DOHH2 (cell line): ENCODE measurements around the gene DISC1.

Experiments used
- H3F3A ChIP-seq: fragments of 200-600 bp; sonication (generic), shearing (Covaris generic); 2 replicates; pipeline ENCODE4 v1.6.0; 2016; ENCODE audit warnings: antibody characterized with exemption, mild to moderate bottlenecking; ENCODE audit not compliant: control insufficient read depth, insufficient read depth
- H3K27ac ChIP-seq: fragments of 200-600 bp; sonication (generic); 2 replicates; pipeline ENCODE4 v1.5.1; 2014; ENCODE audit warnings: low read depth, mild to moderate bottlenecking, low read length, moderate library complexity
- H3K27me3 ChIP-seq: fragments of 200-600 bp; sonication (generic); 2 replicates; pipeline ENCODE4 v1.6.1; 2014; ENCODE audit warnings: mild to moderate bottlenecking, low read length, mixed read lengths; ENCODE audit not compliant: control insufficient read depth
- H3K36me3 ChIP-seq: fragments of 200-600 bp; sonication (generic); 2 replicates; pipeline ENCODE4 v1.6.1; 2014; ENCODE audit warnings: mild to moderate bottlenecking, low read length, moderate library complexity, mixed read lengths; ENCODE audit not compliant: control insufficient read depth
- H3K4me1 ChIP-seq: fragments of 200-600 bp; sonication (generic); 2 replicates; pipeline ENCODE4 v1.6.1; 2014; ENCODE audit warnings: mild to moderate bottlenecking, low read length, mixed read lengths; ENCODE audit not compliant: control insufficient read depth
- H3K4me2 ChIP-seq: fragments of 200-600 bp; sonication (generic); 2 replicates; pipeline ENCODE4 v1.6.0; 2014; ENCODE audit warnings: mild to moderate bottlenecking, low read length, moderate library complexity
- H3K4me3 ChIP-seq: fragments of 200-600 bp; sonication (generic); 2 replicates; pipeline ENCODE4 v1.5.1; 2014; ENCODE audit warnings: mild to moderate bottlenecking, low read length, mixed read lengths
- H3K79me2 ChIP-seq: fragments of 200-600 bp; sonication (generic); 2 replicates; pipeline ENCODE4 v1.6.1; 2014; ENCODE audit warnings: mild to moderate bottlenecking, low read length, mixed read lengths; ENCODE audit not compliant: control insufficient read depth
- H3K9me2 ChIP-seq: fragments of 200-600 bp; sonication (generic); replicated peaks from 2 replicates; pipeline ENCODE4 v1.6.1; 2014; ENCODE audit warnings: mild to moderate bottlenecking, low read length, mixed read lengths; ENCODE audit not compliant: control insufficient read depth
- H3K9me3 ChIP-seq: fragments of 200-600 bp; sonication (generic); 2 replicates; pipeline ENCODE4 v1.6.1; 2014; ENCODE audit warnings: antibody characterized with exemption, low read length, mixed read lengths; ENCODE audit not compliant: control insufficient read depth, insufficient read depth
- H4K20me1 ChIP-seq: fragments of 200-600 bp; sonication (generic); 2 replicates; pipeline ENCODE4 v1.6.0; 2014; ENCODE audit warnings: low read depth, mild to moderate bottlenecking, antibody characterized with exemption, low read length, moderate library complexity; ENCODE audit not compliant: control insufficient read depth, insufficient read depth
- EZH2phosphoT487 ChIP-seq: fragments of 200-600 bp; sonication (generic); IDR thresholded peaks from 2 replicates; pipeline ENCODE4 v1.6.1; 2017; ENCODE audit warnings: borderline replicate concordance, mild to moderate bottlenecking, antibody characterized with exemption, low read length, moderate library complexity, mixed read lengths
- TF ChIP-seq, protein P1 (sequence below): fragments of 200-600 bp; sonication (generic); IDR thresholded peaks from one replicate; pipeline ENCODE4 v1.5.1; 2014; ENCODE audit warnings: antibody characterized with exemption, mild to moderate bottlenecking, low read depth, low read length; ENCODE audit not compliant: poor library complexity, severe bottlenecking

The DISC1 gene

GRCh38 chr1:231626535-231626950, at the start of gene DISC1:
DISC1 (plus strand) TSS chr1:231626790; CDS start chr1:231626868, 78 bp downstream.
- TF ChIP-seq, protein P1, sequence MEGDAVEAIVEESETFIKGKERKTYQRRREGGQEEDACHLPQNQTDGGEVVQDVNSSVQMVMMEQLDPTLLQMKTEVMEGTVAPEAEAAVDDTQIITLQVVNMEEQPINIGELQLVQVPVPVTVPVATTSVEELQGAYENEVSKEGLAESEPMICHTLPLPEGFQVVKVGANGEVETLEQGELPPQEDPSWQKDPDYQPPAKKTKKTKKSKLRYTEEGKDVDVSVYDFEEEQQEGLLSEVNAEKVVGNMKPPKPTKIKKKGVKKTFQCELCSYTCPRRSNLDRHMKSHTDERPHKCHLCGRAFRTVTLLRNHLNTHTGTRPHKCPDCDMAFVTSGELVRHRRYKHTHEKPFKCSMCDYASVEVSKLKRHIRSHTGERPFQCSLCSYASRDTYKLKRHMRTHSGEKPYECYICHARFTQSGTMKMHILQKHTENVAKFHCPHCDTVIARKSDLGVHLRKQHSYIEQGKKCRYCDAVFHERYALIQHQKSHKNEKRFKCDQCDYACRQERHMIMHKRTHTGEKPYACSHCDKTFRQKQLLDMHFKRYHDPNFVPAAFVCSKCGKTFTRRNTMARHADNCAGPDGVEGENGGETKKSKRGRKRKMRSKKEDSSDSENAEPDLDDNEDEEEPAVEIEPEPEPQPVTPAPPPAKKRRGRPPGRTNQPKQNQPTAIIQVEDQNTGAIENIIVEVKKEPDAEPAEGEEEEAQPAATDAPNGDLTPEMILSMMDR: no peak
- TF ChIP-seq EZH2phosphoT487: no peak
- H3K27ac ChIP-seq: no peak within 1 kb of the TSS
- H3K4me1 ChIP-seq: peaks cover 4% of the 10 kb centered on the region; the same call in 1 of the 2 replicates
- no peaks in the 10 kb centered on the region for H3K36me3 ChIP-seq
- no peaks in the 10 kb centered on the region for H3K79me2 ChIP-seq
- H3K27me3 ChIP-seq: peaks cover 28% of the 10 kb centered on the region
- H3K4me2 ChIP-seq: peak within 1 kb of the TSS; percentile 45
- peak within 1 kb of the TSS; percentile 49 for H3K4me3 ChIP-seq
- H3K9me2 ChIP-seq: no peaks in the 10 kb centered on the region; the same call in 1 of the 2 replicates
- H3F3A ChIP-seq: no peaks in the 10 kb centered on the region
- H4K20me1 ChIP-seq: no peaks in the 10 kb centered on the region
- no peaks in the 10 kb centered on the region for H3K9me3 ChIP-seq

GRCh38 chr1:231576804-231577718, 49.5 kb upstream of the DISC1 start:
- no peaks in the 10 kb centered on the region for H3K9me3 ChIP-seq
- H3K4me2 ChIP-seq: no peak overlapping the region
- TF ChIP-seq EZH2phosphoT487: no peak
- TF ChIP-seq, protein P1: no peak
- H3K27me3 ChIP-seq: no peaks in the 10 kb centered on the region
- H3F3A ChIP-seq: no peaks in the 10 kb centered on the region
- no peaks in the 10 kb centered on the region for H4K20me1 ChIP-seq
- H3K27ac ChIP-seq: no peak overlapping the region
- H3K4me3 ChIP-seq: no peak overlapping the region
- H3K36me3 ChIP-seq: no peaks in the 10 kb centered on the region
- H3K9me2 ChIP-seq: no peaks in the 10 kb centered on the region
- no peaks in the 10 kb centered on the region for H3K79me2 ChIP-seq
- H3K4me1 ChIP-seq: no peaks in the 10 kb centered on the region

DNA sequence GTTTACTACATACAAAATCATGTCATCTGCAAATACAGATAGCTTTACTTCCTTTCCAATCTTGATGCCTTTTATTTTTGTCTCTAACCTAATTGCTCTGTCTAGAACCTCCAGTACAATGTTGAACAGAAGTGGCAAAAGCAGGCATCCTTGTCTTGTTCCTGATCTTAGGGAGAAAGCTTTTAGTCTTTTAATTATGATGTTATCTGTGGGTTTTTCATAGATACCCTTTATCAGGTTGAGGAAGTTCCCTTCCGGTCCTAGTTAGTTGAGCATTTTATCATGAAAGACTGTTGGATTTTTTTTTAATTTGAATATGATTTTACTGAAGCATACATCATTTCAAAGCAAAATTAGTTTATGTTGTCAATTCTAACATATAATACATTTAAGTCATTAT, 45.7 kb upstream of the DISC1 start:
- Histone ChIP-seq H3K4me1 (no peaks in the 10 kb centered on the region), H3K27me3 (no peaks in the 10 kb centered on the region; the same call in 1 of the 2 replicates), H3K9me3 (no peaks in the 10 kb centered on the region), H4K20me1 (peaks cover 4% of the 10 kb centered on the region; the same call in 1 of the 2 replicates), H3K4me2 (no peak overlapping the region), H3F3A (no peaks in the 10 kb centered on the region), H3K27ac (no peak overlapping the region), H3K4me3 (no peak overlapping the region), H3K9me2 (no peaks in the 10 kb centered on the region), H3K36me3 (no peaks in the 10 kb centered on the region), H3K79me2 (no peaks in the 10 kb centered on the region)
- no peak for TF ChIP-seq EZH2phosphoT487
- TF ChIP-seq, protein P1: no peak
